ENCODE results near the gene HS3ST5.

- TF ChIP-seq SIN3A (IDR thresholded peaks at IDR 0.05; ENCODE audit: borderline replicate concordance, insufficient read depth, low read length) (no peak), POLR2AphosphoS5 (IDR thresholded peaks at IDR 0.05; ENCODE audit: low read depth, low read length) (no peak), REST (IDR thresholded peaks at IDR 0.05; ENCODE audit: insufficient read depth in 1 of 2, low read depth in 2 of 2, low read length in 2 of 2) (no peak), TAF1 (IDR thresholded peaks at IDR 0.05; ENCODE audit: borderline replicate concordance, insufficient read depth, low read length) (no peak)
Observed at GRCh38 chr6:114382406-114382805, 39.6 kb upstream of the HS3ST5 start.

Measured in PFSK-1 (cell line).